ENCODE results near the gene FGFBP1.

The FGFBP1 gene

GRCh38 chr4:15930314-15930713, 8.2 kb downstream of the FGFBP1 start:
- no peak for TF ChIP-seq CTCF (conservative IDR thresholded peaks at IDR 0.05)
- no peak overlapping the region for H3K27ac ChIP-seq

DNA sequence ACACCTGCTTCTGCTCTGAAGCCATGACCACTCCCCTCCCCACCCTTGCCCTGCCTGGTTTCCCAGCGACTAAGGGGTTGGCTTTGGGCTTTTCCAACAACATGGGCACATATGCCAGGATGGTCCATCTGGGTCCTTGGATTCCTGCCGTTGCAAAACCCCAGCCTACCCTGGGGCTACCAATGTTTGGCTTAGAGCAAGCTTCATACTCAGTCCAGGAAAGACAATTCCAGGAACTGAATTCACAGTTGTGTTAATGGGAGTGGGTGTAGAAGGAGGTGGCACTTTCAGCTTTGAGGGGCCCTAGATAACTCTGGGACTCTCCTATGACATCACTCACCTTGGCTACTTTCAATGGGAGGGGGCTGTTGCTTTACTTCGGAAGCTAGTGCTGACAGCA, 9.0 kb downstream of the FGFBP1 start:
- H3K27ac ChIP-seq, result no peak overlapping the region
- no peak for TF ChIP-seq CTCF (conservative IDR thresholded peaks at IDR 0.05)

DNA sequence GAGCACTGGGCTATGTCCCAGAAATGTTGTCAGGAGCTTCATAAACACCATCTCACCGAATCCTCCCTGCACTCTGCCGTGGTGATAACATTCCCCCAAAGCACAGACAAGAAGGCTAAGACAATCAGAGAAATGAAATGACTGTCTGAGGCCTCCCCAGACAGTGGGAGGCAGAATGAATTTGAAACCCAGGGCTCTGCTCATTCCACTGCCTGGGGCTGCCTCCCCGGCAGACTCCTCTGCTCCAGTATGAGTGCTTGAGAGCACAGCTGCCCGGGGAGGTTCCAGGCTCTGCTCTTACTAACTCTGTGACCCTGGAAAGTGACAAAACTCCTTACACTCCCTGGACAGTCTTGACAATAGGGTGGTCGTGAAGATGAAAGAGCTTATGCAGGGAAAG, 9.7 kb downstream of the FGFBP1 start:
- TF ChIP-seq CTCF (conservative IDR thresholded peaks at IDR 0.05), result no peak
- H3K27ac ChIP-seq, result no peak overlapping the region

DNA sequence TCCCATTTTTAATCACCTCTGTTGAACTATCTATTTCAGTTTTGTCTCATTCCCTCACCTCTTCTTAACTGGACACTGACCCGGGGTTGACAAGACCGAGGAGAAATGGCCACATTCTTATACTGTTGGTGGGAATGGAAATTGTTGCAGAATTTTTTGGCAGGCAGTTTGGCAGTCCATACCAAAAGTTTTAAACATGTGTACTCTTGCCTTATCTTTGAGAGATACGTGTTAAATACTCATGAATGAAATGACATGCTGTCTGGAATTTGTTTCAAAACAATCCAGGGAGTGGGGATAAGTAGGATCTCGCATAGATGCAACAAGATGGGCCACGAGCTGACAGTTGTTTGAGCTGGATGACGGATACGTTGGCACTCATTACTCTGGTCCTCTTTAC, 12.1 kb downstream of the FGFBP1 start:
- H3K27ac ChIP-seq, result no peak overlapping the region
- no peak for TF ChIP-seq CTCF (conservative IDR thresholded peaks at IDR 0.05)

DNA sequence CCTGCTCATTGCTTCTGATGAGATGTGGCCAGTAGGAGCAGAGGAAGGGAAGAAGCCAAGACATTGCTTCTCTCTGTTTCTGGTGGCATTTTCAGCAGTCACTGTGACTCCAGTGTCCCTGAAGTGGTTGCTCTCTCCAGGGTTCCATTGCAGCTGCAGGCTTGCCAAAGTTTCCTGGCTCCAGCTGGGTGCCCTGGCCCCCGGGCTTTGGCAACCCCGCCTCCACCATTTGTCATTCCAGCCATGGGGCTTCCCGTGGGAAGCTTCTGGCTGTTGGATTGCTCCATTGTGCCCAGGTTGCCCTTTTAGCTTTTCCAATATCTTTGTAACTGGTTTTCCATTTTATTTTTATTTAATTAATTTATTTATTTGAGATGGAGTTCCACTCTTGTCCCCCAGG, 12.7 kb downstream of the FGFBP1 start:
- TF ChIP-seq CTCF (conservative IDR thresholded peaks at IDR 0.05), result no peak
- H3K27ac ChIP-seq, result no peak overlapping the region

GRCh38 chr4:15921592-15921932, 17.0 kb downstream of the FGFBP1 start:
- H3K27ac ChIP-seq, result no peak overlapping the region
- TF ChIP-seq CTCF (conservative IDR thresholded peaks at IDR 0.05), result no peak

DNA sequence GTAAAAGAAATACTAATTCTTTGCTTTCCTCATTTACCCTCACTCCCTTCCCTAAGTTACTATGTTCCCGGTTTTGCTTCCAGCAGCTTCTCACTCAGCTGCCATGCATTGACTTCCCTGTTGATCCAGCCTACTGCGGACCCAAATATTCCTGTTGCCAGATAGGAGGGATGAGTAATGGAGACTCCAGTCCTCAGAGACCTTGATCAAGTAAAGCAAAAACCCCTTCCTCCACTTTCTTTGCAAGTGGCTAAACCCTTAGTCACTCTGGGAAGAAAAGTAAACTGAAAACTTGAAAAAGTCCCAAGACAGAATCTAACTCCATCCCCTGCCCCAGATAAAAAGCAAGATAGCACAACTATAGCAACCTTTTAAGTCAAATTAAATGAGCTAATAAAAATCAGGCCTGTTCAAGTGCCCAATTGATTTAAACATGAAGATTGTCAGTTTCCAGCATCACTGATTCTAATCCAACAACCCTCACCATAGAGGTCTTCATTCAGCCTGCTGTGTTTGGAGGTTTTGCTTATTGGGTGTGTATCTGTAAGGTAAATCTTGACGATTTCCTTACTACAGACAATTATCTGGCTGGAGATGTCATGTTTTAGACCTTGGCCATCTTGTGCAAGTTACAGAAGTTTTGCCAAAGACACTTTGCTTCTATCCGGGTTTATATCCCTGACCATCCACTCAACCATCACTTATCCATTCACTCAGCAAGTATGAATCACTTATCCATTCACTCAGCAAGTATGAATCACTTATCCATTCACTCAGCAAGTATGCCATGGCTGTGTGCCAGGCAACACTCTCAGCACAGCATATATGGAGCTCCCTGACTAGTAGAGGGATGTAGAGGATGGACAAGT, 17.6 kb downstream of the FGFBP1 start:
- H3K27ac ChIP-seq, result no peak overlapping the region
- TF ChIP-seq CTCF (conservative IDR thresholded peaks at IDR 0.05), result no peak

Data from VCaP (cell line).